ENCODE results near the gene C21orf58. TPM values are rescaled to one million over a fixed set of nuclear protein-coding genes. Genes with fewer than 3 reads are reported as not detected.

C21orf58 gene
- total RNA-seq, 1 experiment from 2014 or later: 10.8 TPM

GRCh38 chr21:46354046-46354445, 30.4 kb upstream of the C21orf58 start:
- Histone ChIP-seq H3K4me3 (replicated peaks in 1 of 2; ENCODE audit: low read depth in 1 of 2, low read length in 2 of 2) (no peak overlapping the region), H3K9me3 (ENCODE audit: control insufficient read depth in 1 of 2, insufficient read depth in 1 of 2, low read depth in 1 of 2, low read length in 2 of 2) (no peaks in the 10 kb centered on the region), H3K27me3 (ENCODE audit: insufficient read depth, low read length) (no peaks in the 10 kb centered on the region), H3K79me2 (ENCODE audit: insufficient read depth, low read length) (no peaks in the 10 kb centered on the region), H3K9me2 (ENCODE audit: insufficient read depth) (no peaks in the 10 kb centered on the region), H3K36me3 (ENCODE audit: control insufficient read depth in 1 of 2, insufficient read depth in 2 of 2, low read length in 2 of 2) (peaks cover 12 to 33% of the 10 kb centered on the region in 2 experiments; a peak in 3 of 4 replicates), H2AFZ (ENCODE audit: low read depth, low read length, poor library complexity, severe bottlenecking) (no peak overlapping the region), H3K27ac (ENCODE audit: low read depth, low read length) (no peak overlapping the region), H3K4me2 (ENCODE audit: low read length) (no peak overlapping the region), H3K9ac (ENCODE audit: low read length) (no peak overlapping the region), H3K4me1 (ENCODE audit: control insufficient read depth in 1 of 2, insufficient read depth in 2 of 2, low read length in 2 of 2) (no peaks in the 10 kb centered on the region), H4K20me1 (ENCODE audit: insufficient read depth) (no peaks in the 10 kb centered on the region)
- no peak for ATAC-seq
- ChIA-PET CTCF (no interaction called here), POLR2A (no interaction called here), RAD21 (ENCODE audit: low non-redundant PET in 1 of 2, low total read pairs in 2 of 2, uncharacterized antibody in 2 of 2, unreplicated experiment in 2 of 2) (no interaction called here)
- no peak for DNase-seq (ENCODE audit: low read depth, low spot score)
- BruUV-seq (replicated peaks): no TSS peak
- TF ChIP-seq CEBPB (IDR thresholded peaks at IDR 0.05; ENCODE audit: low read depth) (no peak), FOSL1 (IDR thresholded peaks at IDR 0.05; ENCODE audit: low read depth) (no peak), MAX (IDR thresholded peaks at IDR 0.05) (no peak), ATF3 (IDR thresholded peaks at IDR 0.05) (no peak), POLR2A (IDR thresholded peaks at IDR 0.05; ENCODE audit: borderline replicate concordance, extremely low read depth, insufficient read depth, insufficient read length) (no peak), EGR1 (IDR thresholded peaks at IDR 0.05; ENCODE audit: low read depth) (no peak), ELF1 (IDR thresholded peaks at IDR 0.05; ENCODE audit: borderline replicate concordance, low read depth) (no peak), CBX3 (IDR thresholded peaks at IDR 0.05; ENCODE audit: low read depth) (no peak), ZBTB33 (IDR thresholded peaks at IDR 0.05; ENCODE audit: extremely low read depth, insufficient replicate concordance, low read length) (no peak), YY1 (IDR thresholded peaks at IDR 0.05; ENCODE audit: extremely low read depth, insufficient replicate concordance, low read depth, low read length) (no peak), CTCF (IDR thresholded peaks at IDR 0.05 in 2 of 3, conservative IDR thresholded peaks at IDR 0.05 in 1 of 3; ENCODE audit: borderline replicate concordance in 1 of 3, insufficient read depth in 1 of 3, low read depth in 2 of 3, low read length in 2 of 3) (no peak), TCF7L2 (IDR thresholded peaks at IDR 0.05; ENCODE audit: borderline replicate concordance, extremely low read depth, insufficient read depth, insufficient read length) (no peak), JUND (IDR thresholded peaks at IDR 0.05) (no peak), SIN3A (IDR thresholded peaks at IDR 0.05; ENCODE audit: low read depth) (no peak), EZH2 (IDR thresholded peaks at IDR 0.05) (no peak), POLR2AphosphoS5 (IDR thresholded peaks at IDR 0.05; ENCODE audit: low read depth, low read length) (no peak), ZFX (IDR thresholded peaks at IDR 0.05) (no peak), ZNF274 (IDR thresholded peaks at IDR 0.05; ENCODE audit: low read depth, low read length) (no peak), SP1 (IDR thresholded peaks at IDR 0.05; ENCODE audit: low read depth) (no peak), EZH2phosphoT487 (IDR thresholded peaks at IDR 0.05; ENCODE audit: borderline replicate concordance) (no peak)
- intact Hi-C loops (cut with micrococcal nuclease): no loop called here
